Peyer's patch (tissue), 4 donors: ENCODE results near the gene IL36G.

ENCODE experiments used
- CTCF ChIP-seq, 6 experiments: fragments of 450-650 bp in 4 of 6; fragments of 200-600 bp in 2 of 6; sonication (generic) in 1 of 6; IDR thresholded peaks; one replicate each; pipeline ENCODE4 v1.5.1; 2017 to 2019; ENCODE audit warnings: antibody characterized with exemption in 6 of 6, mild to moderate bottlenecking in 3 of 6, moderate library complexity in 1 of 6
- POLR2A ChIP-seq, 2 donors: fragments of 450-650 bp; IDR thresholded peaks; one replicate each; pipeline ENCODE4 v1.5.1; 2017; ENCODE audit warnings: antibody characterized with exemption in 2 of 2, mild to moderate bottlenecking in 2 of 2, moderate library complexity in 2 of 2

- no peak for TF ChIP-seq CTCF (IDR thresholded peaks at IDR 0.05)
- no peak for TF ChIP-seq POLR2A (IDR thresholded peaks at IDR 0.05)
Observed at GRCh38 chr2:113013336-113013661, 35.5 kb downstream of the IL36G start.
